ENCODE measurements around the gene NDP.

NDP gene, protein sequence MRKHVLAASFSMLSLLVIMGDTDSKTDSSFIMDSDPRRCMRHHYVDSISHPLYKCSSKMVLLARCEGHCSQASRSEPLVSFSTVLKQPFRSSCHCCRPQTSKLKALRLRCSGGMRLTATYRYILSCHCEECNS

DNA sequence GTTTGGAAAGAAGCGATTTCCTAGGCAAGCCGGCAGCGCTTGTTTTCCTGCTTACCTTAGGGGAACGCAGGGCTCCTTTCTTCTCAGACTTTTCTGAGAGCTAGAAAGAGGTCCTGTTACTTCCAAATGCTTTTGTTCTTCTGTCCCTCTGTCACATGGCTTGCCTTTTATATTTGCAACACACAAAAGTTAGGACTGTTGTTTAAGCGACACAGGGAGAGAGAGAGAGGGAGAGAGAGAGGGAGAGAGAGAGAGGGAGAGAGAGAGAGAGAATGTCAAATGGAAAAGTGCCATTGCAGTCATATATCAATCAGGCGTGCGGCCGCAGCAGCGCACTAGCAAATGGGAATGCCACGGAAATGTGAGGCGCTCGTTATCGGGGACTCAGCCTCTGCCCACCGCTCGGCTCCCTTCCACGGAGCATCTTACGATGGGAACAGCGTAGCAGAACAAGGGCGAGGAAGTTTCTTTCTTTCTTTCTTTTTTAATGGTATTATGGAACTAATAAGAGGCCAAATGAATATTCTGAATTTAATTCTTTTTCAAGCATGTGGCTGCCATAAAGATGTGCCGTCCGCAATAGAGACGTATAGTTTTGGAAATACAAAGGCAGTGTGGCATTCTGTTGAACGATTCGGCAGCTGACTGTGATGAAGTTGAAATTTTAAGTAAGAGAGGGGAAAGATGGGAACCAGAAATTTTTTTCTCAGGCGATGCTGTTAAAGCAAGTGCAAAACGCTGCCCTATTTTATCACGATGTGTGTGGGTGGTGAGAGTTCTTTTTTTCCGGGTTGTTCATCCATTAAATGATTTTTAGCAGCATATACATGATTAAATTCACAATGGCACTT is at the start of gene NDP:
Gene NDP (minus strand): TSS at position 142 of the 851 bp plus-strand sequence. CDS start 14,745 bp downstream, outside the sequence.
- no peak for DNase-seq (ENCODE audit: low read depth)

DNA sequence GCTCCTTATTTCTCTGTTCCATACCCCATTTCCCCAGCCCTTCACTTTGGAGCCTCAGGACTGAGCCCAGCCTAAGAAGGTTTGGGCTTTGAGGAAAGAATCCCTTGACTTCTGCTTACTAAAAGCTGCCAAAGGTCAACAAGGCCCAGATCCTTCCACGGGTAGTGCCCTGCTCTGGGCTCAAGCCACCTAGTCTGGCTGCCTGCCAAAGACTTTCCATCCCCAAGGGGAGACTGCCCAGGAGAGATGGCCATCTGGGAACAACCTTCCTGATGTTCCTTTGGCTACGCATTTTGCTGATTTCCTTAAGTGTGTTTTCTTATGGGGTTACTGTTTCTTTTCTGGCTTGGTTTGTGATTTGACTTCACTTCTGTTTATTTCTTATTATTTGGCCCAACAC is 49.8 kb upstream of the NDP start:
- no peak for DNase-seq (ENCODE audit: low read depth)

DNA sequence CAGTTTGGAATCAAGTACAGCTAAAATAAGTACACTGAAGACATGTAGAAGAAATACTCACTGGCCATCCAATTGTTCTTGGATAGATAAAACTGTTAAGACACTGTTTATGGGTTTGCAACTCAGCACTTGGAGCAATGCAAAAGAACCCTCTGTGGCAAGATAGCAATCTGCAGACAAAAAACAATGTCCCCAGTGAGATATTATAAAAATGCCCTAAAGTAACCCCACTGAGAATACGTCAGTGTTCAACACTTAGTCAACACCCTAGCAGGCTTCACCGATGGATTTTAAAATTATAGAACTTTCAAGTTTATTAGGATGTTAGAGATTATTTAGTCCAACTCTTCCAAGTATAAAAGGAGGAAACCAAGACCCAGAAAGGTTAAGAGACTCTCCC is 47.5 kb upstream of the NDP start:
- DNase-seq (ENCODE audit: low read depth), result no peak

DNA sequence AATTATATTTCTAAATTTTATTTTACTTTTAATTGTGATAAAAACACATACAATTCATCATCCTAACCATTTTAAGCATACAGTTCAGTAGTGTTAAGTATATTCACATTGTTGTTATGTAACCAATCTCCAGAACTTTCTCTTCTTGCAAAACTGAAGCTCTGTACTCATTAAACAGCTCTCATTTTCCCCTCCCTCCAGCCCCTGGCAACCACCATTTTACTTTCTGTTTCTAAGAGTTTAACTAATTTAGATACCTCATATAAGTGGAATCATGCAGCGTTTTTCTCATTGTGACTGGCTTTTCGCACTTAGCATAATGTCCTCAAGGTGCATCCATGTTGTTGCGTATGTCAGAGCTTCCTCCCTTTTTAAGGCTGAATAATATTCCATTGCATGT is 46.7 kb upstream of the NDP start:
- no peak for DNase-seq (ENCODE audit: low read depth)

DNA sequence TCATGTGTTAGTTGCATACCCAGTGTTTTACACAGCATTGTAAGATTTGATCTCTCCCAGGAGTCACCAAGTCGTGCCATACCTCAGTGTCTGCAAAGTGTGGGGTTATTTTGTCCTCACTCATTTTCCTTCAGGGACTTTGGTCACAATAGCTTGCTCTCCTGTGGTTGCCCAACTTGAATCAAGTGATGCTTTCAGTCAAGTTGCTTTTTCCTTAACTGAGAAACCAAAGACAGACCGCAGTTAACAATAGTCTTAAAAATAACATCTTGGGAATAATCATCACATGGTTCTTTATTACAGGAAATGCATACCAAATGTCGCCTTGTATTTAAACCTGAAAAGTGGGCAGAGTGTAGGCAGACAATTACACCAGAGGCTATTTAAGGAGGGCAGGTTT is 44.5 kb upstream of the NDP start:
- no peak for DNase-seq (ENCODE audit: low read depth)

DNA sequence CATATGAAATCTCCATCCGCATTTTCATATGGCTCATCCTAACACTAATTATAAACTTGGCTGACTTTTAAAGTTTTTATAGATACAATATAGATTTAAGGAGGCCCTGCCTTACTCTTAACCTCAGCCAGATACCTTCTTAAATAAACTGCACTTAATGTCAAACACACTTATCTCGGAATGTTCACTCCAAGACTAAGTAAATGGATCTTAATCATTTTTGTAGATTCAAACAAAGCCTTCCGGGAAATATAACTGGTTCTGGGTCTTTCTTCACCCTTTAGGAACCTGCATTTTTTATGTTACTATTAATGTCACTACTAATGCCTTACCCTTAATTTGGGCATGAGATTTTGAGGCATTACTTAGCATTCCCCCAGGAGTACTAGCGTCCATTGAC is 43.7 kb upstream of the NDP start:
- DNase-seq (ENCODE audit: low read depth), result no peak

DNA sequence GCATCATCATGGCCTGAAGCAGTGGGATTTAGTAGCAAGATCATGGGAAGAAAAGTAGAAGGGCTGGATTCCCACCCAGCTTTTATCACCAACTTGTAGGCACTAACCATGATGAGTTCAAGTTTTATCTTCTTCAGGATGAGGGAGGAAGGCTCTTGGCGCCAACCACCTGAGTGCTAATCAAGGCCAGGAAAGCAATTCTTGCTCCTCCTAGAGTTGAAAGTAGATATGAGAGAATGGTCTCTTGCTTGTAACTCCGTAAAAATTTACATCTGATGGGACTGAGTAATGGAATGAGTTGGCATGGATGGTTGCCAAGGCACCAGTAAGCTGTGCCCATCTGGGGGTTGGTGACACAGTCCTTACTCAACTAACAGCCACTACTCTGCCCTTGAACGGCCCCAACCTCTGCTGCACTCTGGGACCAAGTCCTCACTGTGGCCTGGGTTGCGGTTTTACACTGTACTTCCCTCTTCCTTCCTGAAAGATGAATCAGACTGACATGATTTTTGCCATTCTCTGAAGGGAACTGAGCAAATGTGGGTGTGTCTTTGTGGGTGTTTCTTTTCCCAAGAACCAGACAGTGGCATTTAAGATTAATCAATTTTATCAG is 39.4 kb upstream of the NDP start:
- peak; percentile 0 for DNase-seq (ENCODE audit: low read depth)

DNA sequence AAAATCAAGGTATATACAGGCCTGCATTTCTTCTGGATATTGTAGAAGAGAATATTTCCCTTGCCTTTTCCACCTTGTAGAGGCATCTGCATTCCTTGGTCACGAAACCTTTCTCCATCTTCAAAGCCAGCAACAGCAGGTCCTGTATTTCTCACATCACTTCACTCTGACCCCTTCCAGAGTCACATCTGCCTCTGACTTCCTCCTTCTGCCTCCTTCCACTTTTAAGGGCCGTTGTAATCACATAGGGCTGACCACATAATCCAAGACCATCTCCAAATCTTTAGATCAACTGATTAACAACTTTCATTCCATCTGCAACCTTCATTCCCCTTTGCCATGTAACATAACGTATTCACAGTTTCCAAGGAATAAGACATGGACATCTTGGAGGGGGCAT is 38.3 kb upstream of the NDP start:
- DNase-seq (ENCODE audit: low read depth), result no peak

DNA sequence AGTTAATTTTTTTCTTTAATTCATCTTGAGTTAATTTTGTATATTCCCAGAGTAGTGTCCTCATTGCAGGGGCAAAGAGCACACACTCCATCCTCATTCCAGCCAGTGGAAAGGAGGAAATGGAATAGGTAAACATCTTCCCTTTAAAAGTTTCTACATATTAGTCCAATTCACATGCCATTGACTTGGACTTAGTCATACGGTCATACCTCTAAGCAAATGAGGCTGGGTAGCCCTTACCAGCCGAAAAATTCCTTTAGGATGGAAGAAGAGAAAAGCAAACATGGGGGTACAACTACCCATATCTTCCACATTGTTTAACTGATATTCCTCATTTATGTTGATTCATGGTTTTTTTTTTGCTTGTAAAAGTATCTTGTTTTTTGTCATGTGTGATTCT is 37.4 kb upstream of the NDP start:
- no peak for DNase-seq (ENCODE audit: low read depth)

DNA sequence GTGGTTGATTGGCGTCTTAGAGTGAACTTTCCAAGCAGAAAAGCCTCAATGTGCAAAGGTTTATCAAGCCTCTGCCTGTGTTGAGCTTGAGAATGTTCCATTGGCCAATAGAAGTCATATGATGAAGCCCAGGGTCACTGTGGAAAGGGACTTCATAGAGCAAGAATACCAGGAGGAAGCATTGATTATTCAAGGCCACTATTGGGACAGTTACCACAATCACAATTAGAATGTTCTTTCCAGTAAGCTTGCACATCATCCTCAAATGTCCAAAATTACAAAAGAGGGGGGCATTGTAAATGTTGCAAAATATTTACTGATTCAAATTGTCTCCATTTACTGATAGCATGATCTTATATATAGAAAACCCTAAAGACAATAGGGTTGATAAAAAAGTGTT is 32.9 kb upstream of the NDP start:
- DNase-seq (ENCODE audit: low read depth), result no peak

DNA sequence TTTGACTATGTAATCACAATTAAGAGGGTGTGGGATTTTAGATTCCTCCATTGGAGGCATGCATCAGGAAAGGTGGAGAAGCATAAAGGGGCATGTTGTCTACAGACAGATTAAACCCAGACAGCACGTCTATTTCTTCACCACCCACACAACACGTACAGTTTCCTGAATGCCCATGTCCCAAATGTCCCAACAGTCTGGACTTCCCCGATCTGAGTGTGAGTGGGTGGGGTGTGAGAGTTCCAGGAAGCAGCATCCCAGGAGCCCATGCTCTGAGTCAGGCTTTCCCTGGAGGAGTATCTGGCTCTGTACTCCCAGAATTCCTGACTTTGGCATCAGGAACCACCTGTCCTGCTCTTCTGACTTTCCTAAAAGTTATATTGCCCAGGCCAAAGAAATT is 30.8 kb upstream of the NDP start:
- DNase-seq (ENCODE audit: low read depth), result no peak

DNA sequence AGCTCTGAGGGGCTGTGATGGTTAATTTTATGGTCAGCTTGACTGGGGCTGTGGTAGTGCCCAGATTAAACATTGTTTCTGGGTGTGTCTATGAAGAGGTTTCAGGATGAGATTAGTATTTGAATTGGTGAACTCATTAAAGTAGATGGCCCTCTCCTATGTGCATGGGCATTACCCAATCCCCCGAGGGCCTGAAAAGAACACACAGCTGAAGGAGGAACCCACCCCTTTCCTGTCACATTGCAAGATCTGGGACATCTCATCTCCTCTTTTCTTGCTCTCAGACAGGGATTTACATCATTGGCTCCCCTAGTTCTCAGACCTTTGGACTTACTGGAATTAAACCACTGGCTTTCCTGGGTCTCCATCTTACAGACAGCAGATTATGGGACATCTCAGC is 29.4 kb upstream of the NDP start:
- DNase-seq (ENCODE audit: low read depth), result no peak

DNA sequence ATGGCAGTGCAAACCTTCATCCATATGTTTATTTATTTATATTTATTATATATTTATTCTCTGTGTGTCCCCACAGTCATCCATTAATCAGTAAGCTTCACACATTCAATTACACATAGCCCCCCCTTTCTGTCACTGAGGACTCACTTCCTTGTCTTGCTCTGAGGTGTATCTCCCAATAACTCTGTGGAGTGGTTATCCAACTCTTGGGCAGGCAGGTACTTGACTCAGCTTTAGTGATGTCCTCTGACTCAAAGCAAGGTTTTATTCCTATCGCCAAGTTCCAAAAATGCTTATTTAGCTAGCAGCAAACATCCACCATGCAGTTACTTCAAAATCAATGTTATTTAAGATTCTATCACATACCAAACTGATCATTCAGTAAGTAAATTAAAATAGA is 25.2 kb upstream of the NDP start:
- no peak for DNase-seq (ENCODE audit: low read depth)

DNA sequence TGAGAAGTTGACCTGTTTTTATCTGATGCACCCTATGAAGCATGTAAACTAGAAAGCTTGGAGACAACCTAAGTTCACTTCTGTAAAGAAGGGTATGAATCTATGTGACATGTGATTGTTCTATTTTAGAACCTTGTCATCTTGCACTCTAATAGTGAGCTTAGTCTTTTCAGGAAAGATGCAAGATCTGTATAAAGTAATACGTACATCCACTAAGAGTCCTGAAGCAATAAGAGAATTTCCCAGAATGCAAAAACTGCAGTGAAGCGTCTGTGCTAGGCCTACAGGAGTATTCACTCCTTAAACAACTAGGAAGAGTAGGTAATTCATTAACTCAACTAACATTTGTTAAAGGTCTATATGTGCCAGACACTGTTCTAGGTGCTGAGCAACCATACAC is 23.3 kb upstream of the NDP start:
- DNase-seq (ENCODE audit: low read depth), result no peak

DNA sequence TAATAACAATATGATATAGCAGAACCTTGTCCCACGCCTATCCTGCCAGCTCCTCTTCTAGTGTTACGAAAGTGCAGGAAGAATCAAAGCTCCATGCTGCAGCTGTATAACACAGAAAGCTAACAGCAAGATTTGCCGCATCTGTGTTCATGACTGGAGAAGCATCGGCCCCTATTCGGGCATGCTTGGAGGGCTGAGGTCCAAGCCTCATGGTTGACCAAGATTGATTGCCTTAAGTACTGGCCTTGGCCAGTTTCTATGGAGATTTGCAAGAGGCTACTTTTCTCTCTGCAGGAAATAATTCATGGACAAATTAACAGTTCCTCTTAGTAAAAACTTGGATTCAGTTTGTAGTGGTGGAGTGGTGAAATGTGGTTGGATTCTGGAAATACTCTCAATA is 12.9 kb upstream of the NDP start:
- DNase-seq (ENCODE audit: low read depth), result no peak

DNA sequence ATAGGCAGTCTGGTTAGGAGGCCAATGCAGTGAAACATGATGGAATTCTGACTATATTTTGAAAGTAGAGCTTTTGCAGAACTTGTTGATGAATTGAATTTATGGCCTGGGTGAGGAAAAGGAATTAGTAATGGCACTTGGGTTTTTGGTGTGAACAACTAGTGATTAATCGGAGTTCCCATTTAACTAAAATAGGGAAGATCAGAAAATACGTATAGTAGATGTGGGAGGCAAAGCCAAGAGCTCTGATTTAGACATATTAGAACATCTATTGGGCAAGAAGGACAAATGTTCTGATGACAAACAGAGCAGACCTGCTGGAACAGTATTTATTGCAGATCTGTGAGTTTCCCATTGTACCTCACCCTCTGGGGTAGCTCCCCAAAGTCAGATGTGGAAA is 12.3 kb upstream of the NDP start:
- DNase-seq (ENCODE audit: low read depth), result no peak

DNA sequence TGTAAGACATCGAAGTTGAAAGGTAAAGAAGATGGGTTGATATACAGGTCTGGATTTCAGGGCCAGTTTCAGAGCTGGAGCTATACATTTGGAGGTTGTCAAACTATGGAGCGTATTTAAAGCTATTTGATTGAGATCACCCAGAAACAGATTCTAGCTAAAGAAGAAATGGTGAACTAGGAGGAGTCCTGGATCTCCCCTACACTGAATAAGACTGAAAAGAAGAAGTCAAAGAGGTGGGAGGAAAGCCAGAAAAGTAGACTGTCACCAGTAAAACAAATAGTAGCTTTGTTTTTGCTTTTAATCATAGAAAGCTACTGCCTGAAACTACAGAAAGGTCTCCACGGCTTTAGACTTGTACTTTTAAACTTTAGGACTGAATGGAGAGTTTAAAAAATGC is 5.0 kb upstream of the NDP start:
- DNase-seq (ENCODE audit: low read depth), result no peak

DNA sequence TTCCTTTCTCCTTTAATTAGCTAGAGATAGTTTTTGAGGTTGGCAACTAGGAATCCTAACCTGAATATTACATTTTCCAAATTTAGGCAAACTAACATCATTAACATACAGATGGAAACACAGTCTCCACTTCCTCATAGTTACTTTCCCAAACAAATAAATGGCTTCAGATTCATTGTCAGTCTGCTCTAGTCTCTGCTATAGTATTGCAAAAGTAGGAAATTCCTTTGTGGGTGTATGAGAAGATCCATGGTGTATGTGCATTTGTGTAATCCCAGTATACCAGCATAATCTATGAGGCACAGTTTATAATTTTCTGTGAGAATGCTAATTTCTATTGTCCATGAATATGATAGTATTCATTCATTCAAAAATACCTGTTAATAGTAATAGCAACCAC is 3.0 kb upstream of the NDP start:
- no peak for DNase-seq (ENCODE audit: low read depth)

DNA sequence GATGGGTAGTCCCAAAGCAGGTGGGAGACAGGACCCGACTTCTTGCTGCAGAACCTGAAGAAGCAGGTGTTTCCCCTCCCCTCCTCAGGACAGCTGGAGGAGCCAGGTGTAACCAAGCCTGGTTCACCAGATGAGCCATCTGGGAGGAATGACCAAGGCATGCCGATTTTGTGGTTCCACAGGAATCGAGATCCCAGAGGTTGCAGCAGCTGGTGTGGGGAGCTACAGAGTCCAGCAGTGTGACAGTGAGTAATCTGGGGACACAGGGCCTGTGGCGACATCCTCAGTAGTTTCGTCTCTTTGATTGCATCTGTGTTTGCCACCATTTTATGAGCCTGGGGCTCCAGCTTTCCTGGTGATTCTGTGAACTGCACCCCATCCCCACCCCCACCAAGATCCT is 2.6 kb upstream of the NDP start:
- DNase-seq (ENCODE audit: low read depth), result no peak

DNA sequence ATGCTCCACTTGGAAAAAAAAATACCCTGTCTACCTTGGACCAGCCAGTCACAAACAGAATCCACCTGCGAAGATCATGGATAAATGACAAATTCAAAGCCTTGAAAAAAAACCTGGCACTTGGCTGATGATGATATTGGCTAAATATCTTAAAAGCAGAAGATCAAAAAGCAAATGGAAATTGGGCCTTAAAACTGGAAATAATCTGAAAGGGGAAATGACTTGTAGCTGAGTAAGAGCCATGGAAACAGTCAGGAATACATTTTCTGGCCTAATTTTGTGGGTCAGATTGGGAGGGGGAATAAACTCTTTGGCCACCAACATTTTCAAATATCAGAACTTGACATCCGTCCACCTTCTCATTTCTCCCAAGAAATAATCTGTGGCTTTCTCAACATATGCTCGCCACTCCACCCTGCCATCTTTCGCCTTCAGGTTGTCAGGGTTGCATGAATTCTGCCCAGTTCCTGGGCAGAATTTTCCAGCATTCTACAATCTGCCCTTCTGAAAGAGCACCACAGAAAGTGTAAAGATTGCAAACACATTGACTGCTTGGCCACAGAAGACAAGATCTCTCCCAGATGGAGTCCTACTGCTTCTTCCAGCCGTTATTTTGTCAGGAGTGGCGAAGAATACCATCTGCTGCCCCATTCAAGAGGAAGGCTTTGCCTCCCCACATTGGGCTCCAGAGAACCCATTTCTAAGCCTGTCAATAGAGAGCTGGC is 1.7 kb upstream of the NDP start:
- DNase-seq (ENCODE audit: low read depth), result no peak

DNA sequence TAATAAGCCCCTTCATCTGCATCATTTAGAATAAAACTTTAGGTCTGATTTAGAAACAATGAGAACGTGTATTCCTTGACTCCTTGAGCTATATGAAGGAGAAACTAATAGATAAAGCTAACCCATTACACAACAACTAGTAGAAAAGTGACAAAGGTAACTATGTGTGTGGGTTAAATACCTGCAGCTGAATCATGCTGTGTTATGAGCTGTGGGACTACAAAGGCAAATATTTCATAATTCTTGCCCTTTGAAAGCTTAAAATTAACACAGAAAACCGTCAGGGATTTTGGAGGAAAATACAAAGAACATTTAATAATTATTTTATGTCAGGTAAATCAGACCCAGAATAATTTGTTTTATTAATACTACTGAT is 898 bp upstream of the NDP start:
- DNase-seq (ENCODE audit: low read depth), result no peak

DNA sequence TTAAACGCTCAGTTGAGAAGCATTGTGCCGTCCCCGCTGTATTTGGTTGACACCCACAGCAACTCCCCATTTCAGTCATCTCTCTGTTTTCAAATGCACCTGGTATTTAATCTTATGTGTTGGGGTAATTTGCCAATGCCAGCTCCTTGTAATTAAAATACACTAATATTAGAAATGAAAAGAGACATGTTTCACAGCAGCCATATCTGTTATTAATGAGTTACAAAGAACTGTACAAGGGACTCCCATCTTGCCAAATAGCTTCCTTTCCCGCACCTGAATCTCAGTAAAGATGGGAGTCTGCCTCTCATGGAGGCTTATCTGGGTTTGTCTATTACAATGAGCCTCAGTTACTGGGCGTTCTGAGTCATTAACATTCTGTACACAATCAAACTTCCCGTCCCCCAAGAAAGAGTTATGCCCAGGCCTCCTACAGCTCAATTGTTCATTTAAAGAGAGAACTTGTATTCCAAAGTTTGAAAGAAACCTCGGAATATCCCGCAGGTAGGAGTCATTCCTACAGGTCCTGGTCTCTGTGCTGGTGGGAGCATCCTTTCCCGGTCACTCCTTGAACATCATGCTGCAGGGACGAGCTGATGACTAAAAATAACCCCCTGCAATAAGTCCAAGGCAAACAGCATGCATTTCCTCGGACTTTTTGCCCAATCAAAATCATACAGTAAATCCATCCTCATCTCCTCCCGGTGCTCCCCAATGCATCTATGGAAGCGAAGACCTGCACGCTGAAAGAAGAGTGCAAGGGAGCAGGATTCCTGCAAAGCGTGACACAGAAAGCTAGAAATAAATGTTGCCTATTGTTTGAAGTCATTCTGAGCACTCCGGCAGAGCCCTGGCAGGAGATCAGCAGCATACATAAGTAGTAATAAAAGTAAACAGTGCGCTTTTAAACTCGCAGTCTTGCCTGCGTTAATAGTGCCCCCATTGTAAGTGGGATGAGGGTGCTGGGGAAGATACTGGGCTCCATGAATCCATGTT is 926 bp downstream of the NDP start:
- no peak for DNase-seq (ENCODE audit: low read depth)
